AG04449 (cell line): ENCODE measurements around the gene NEURL1.

ENCODE experiments used
- CTCF ChIA-PET: fragments of 350-600 bp; formaldehyde crosslinking; extraction: SDS; loops from one replicate; lab custom pipeline; 2021; ENCODE audit warnings: antibody characterized with exemption; lab: Yijun Ruan, JAX
- POLR2A ChIA-PET: fragments of 400-600, 350-600 bp; formaldehyde crosslinking; extraction: SDS; loops from one replicate; lab custom pipeline; 2020; ENCODE audit warnings: antibody characterized with exemption, inconsistent platforms; lab: Yijun Ruan, JAX
- DNase-seq: peaks from one replicate; pipeline ENCODE4 v3.0.0-alpha.2; 2010; ENCODE audit warnings: low read depth, low spot score
- H3K4me3 ChIP-seq: 2 replicates; pipeline ENCODE4 v1.5.1; 2011; ENCODE audit warnings: low read depth, mild to moderate bottlenecking, control low read depth, low read length
- CTCF ChIP-seq: IDR thresholded peaks from one replicate; pipeline ENCODE4 v1.5.1; 2011; ENCODE audit warnings: mild to moderate bottlenecking, moderate library complexity, low read length, control low read depth, inconsistent platforms; ENCODE audit not compliant: insufficient read depth; ENCODE audit errors: missing control alignments

The NEURL1 gene

GRCh38 chr10:103549349-103549685 is 55.8 kb downstream of the NEURL1 start:
- no peak overlapping the region for H3K4me3 ChIP-seq
- POLR2A ChIA-PET, result no interaction called here
- CTCF ChIA-PET, result interaction anchor here (0.8 kb wide), 1 partner anchor 17 kb away, joined by 3 read pairs; no protein-coding TSS in a partner anchor
- no peak for TF ChIP-seq CTCF
- DNase-seq, result no peak

GRCh38 chr10:103550229-103550628 is 56.7 kb downstream of the NEURL1 start:
- no peak for DNase-seq

GRCh38 chr10:103551619-103552602 is 58.4 kb downstream of the NEURL1 start:
- ChIA-PET CTCF (interaction anchor here (1.2 to 2.5 kb wide), 2 partner anchors 10 to 12 kb away, joined by 5 to 10 read pairs; no protein-coding TSS in a partner anchor), POLR2A (no interaction called here)
- H3K4me3 ChIP-seq, result no peak overlapping the region
- no peak for DNase-seq
- no peak for TF ChIP-seq CTCF

More at GRCh38 chr10:103550229-103550628, 56.7 kb downstream of the NEURL1 start:
- ChIA-PET CTCF (interaction anchor here (0.8 kb wide), 1 partner anchor 16 kb away, joined by 3 read pairs; no protein-coding TSS in a partner anchor), POLR2A (no interaction called here)
- H3K4me3 ChIP-seq, result no peak overlapping the region
- TF ChIP-seq CTCF, result no peak

GRCh38 chr10:103552856-103553742 is 59.6 kb downstream of the NEURL1 start:
- DNase-seq, result no peak
- POLR2A ChIA-PET, result no interaction called here

GRCh38 chr10:103553743-103554487 is 60.4 kb downstream of the NEURL1 start:
- TF ChIP-seq CTCF, result no peak
- ChIA-PET POLR2A (no interaction called here), CTCF (interaction anchor here (1.2 to 2.5 kb wide), 2 partner anchors 12 kb away, joined by 3 to 10 read pairs; no protein-coding TSS in a partner anchor)
- no peak overlapping the region for H3K4me3 ChIP-seq
- DNase-seq, result no peak

More at GRCh38 chr10:103552856-103553742, 59.6 kb downstream of the NEURL1 start:
- H3K4me3 ChIP-seq, result no peak overlapping the region
- no peak for TF ChIP-seq CTCF
- CTCF ChIA-PET, result interaction anchor here (2.5 kb wide), 1 partner anchor 11 kb away, joined by 10 read pairs; no protein-coding TSS in a partner anchor
